ENCODE data around the gene WNT2B.

GRCh38 chr1:112496290-112496689 is 12.5 kb upstream of the WNT2B start:
- TF ChIP-seq GATA2 (IDR thresholded peaks at IDR 0.05; ENCODE audit: low read depth, low read length) (no peak), GATA3 (IDR thresholded peaks at IDR 0.05; ENCODE audit: low read depth, low read length) (no peak)

All from SH-SY5Y (cell line).